Ishikawa (cell line): ENCODE results near the gene CA12.

ENCODE experiments used
- EP300 ChIP-seq: IDR thresholded peaks from 2 replicates; pipeline ENCODE4 v1.6.1; 2012; ENCODE audit warnings: borderline replicate concordance
- FOXM1 ChIP-seq: IDR thresholded peaks from 2 replicates; pipeline ENCODE4 v1.6.1; 2012; ENCODE audit warnings: low read depth, borderline replicate concordance
- NFIC ChIP-seq: IDR thresholded peaks from 2 replicates; pipeline ENCODE4 v1.6.1; 2012
- TAF1 ChIP-seq: IDR thresholded peaks from 2 replicates; pipeline ENCODE4 v1.6.1; 2012; ENCODE audit warnings: low read depth, mild to moderate bottlenecking
- TCF12 ChIP-seq: IDR thresholded peaks from 2 replicates; pipeline ENCODE4 v1.6.1; 2012; ENCODE audit warnings: low read depth
- TF ChIP-seq, protein P1 (sequence below): IDR thresholded peaks from 2 replicates; pipeline ENCODE4 v1.6.1; 2012
- TF ChIP-seq, protein P2 (sequence below): IDR thresholded peaks from 2 replicates; pipeline ENCODE4 v1.6.1; 2012; ENCODE audit warnings: low read depth, mild to moderate bottlenecking

DNA sequence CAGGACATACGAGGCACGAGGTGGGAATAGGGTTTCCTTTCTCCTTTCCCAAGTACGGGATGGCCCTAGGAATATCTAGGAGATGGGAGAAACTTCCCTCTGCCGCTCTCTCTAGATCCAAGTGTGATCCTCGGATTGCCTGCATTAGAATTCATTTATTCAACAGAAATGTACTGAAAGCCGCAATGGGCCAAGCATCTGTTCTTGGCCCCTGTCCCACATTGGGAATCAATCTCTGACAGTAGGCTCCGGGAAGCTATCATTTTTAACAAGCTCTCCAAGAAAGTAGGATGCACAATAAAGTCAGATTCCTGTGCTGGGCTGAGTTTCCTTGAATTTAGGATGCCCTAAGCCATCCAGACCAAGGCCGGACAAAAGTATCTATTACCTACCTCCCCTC lies 37.2 kb upstream of the CA12 start:
- TF ChIP-seq NFIC: no peak
- TF ChIP-seq, protein P1, sequence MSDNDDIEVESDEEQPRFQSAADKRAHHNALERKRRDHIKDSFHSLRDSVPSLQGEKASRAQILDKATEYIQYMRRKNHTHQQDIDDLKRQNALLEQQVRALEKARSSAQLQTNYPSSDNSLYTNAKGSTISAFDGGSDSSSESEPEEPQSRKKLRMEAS: no peak
- TF ChIP-seq EP300: no peak
- TF ChIP-seq FOXM1: no peak
- TF ChIP-seq TAF1: no peak
- TF ChIP-seq, protein P2, sequence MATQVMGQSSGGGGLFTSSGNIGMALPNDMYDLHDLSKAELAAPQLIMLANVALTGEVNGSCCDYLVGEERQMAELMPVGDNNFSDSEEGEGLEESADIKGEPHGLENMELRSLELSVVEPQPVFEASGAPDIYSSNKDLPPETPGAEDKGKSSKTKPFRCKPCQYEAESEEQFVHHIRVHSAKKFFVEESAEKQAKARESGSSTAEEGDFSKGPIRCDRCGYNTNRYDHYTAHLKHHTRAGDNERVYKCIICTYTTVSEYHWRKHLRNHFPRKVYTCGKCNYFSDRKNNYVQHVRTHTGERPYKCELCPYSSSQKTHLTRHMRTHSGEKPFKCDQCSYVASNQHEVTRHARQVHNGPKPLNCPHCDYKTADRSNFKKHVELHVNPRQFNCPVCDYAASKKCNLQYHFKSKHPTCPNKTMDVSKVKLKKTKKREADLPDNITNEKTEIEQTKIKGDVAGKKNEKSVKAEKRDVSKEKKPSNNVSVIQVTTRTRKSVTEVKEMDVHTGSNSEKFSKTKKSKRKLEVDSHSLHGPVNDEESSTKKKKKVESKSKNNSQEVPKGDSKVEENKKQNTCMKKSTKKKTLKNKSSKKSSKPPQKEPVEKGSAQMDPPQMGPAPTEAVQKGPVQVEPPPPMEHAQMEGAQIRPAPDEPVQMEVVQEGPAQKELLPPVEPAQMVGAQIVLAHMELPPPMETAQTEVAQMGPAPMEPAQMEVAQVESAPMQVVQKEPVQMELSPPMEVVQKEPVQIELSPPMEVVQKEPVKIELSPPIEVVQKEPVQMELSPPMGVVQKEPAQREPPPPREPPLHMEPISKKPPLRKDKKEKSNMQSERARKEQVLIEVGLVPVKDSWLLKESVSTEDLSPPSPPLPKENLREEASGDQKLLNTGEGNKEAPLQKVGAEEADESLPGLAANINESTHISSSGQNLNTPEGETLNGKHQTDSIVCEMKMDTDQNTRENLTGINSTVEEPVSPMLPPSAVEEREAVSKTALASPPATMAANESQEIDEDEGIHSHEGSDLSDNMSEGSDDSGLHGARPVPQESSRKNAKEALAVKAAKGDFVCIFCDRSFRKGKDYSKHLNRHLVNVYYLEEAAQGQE: no peak
- TF ChIP-seq TCF12: no peak
